Sigmoid colon (tissue), 7 donors: ENCODE results near the gene RNF13. TPM values are rescaled to one million over a fixed set of nuclear protein-coding genes. Genes with fewer than 3 reads are reported as not detected.

Source experiments
- DNase-seq: peaks from one replicate; pipeline ENCODE4 v3.0.0-alpha.2; 2019
- H3K27ac ChIP-seq, 4 donors: fragments of 200-600 bp; sonication (generic); one replicate each; pipeline ENCODE4 v1.5.1; 2016 to 2019; ENCODE audit warnings: mild to moderate bottlenecking in 1 of 4
- H3K27me3 ChIP-seq, 3 donors: fragments of 200-600 bp; sonication (generic); one replicate each; pipeline ENCODE4 v1.5.1; 2019; ENCODE audit warnings: mild to moderate bottlenecking in 1 of 3
- H3K36me3 ChIP-seq, 4 donors: fragments of 200-600 bp; sonication (generic); one replicate each; pipeline ENCODE4 v1.5.1; 2016 to 2019
- H3K4me1 ChIP-seq, 4 donors: fragments of 200-600 bp; sonication (generic); one replicate each; pipeline ENCODE4 v1.5.1; 2017 to 2019
- H3K4me3 ChIP-seq, 4 donors: fragments of 200-600 bp; sonication (generic); one replicate each; pipeline ENCODE4 v1.5.1; 2017 to 2019; ENCODE audit warnings: mild to moderate bottlenecking in 2 of 4, moderate library complexity in 1 of 4
- H3K9me3 ChIP-seq, 4 donors: fragments of 200-600 bp in 3 of 4; sonication (generic) in 3 of 4; one replicate each; pipeline versions ENCODE4 v1.5.1 to v1.6.1; 2013 to 2019
- CTCF ChIP-seq, 4 experiments: fragments of 450-650 bp in 3 of 4; fragments of 200-600 bp in 1 of 4; IDR thresholded peaks; one replicate each; pipeline ENCODE4 v1.5.1; 2016 to 2019; ENCODE audit warnings: antibody characterized with exemption in 4 of 4, mild to moderate bottlenecking in 3 of 4, moderate library complexity in 2 of 4
- EP300 ChIP-seq, 4 donors: sonication (generic); formaldehyde crosslinking; IDR thresholded peaks; one replicate each; pipeline ENCODE4 v1.6.1; 2017; ENCODE audit warnings: antibody characterized with exemption in 4 of 4
- POLR2A ChIP-seq, 2 donors: fragments of 450-650 bp; IDR thresholded peaks; one replicate each; pipeline ENCODE4 v1.6.1; 2016; ENCODE audit warnings: antibody characterized with exemption in 2 of 2, mild to moderate bottlenecking in 2 of 2, moderate library complexity in 2 of 2
- POLR2AphosphoS5 ChIP-seq, 4 donors: sonication (generic); formaldehyde crosslinking; IDR thresholded peaks; one replicate each; pipeline ENCODE4 v1.6.1; 2017; ENCODE audit warnings: antibody characterized with exemption in 4 of 4
- WGBS, 2 donors: extraction: QIAGEN DNeasy Blood & Tissue Kit; methylation state at CpG; one replicate each; pipeline ENCODE4 v1.1.7; 2013; 5-methylcytosine and 5-hydroxymethylcytosine counted together
- intact Hi-C: fragments of 100-400 bp; cut with DNase I; formaldehyde crosslinking; loops from one replicate; pipeline ENCODE4 v1.15.1; 2023
- polyA plus RNA-seq, 3 donors: library from polyadenylated mRNA; stranded (reverse); fragments of 200-250 nt; gene quantifications; one replicate each; pipeline ENCODE4 v1.2.3, GENCODE V29; 2013
- total RNA-seq, 4 donors: library from RNA; depleted of rRNA; stranded (reverse); fragments of >200 nt; gene quantifications; one replicate each; pipeline ENCODE4 v1.1.0, GENCODE V29; 2016
- donor health status: healthy with polysubstance abuse.
- donor health status: Bipolar disorder and iron deficiency.
- donor health status: healthy.

Gene RNF13
- total and polyA plus RNA-seq, 7 donors: 15.6 to 110 (median 78.3) TPM

GRCh38 chr3:149792452-149793270 is 20.4 kb upstream of the RNF13 start, which contains the start of gene ANKUB1:
Gene ANKUB1, minus strand, starts transcription at chr3:149792554. Its CDS starts 188 bp downstream, at chr3:149792366.
- no peaks in the 10 kb centered on the region for H3K9me3 ChIP-seq
- no peaks in the 10 kb centered on the region for H3K4me1 ChIP-seq
- DNase-seq: no peak
- no peak within 1 kb of the TSS for H3K4me3 ChIP-seq
- H3K27ac ChIP-seq: no peak within 1 kb of the TSS
- no peaks in the 10 kb centered on the region for H3K27me3 ChIP-seq
- 93 to 94% methylated on average over 4 of the region's 4 CpGs for WGBS, 2 donors
- intact Hi-C loops: no loop called here
- no peak for TF ChIP-seq EP300 (IDR thresholded peaks at IDR 0.05)
- H3K36me3 ChIP-seq: no peaks in the 10 kb centered on the region

GRCh38 chr3:149796026-149796425 is 17.0 kb upstream of the RNF13 start:
- Histone ChIP-seq H3K27ac (no peak overlapping the region), H3K27me3 (no peaks in the 10 kb centered on the region), H3K4me1 (no peaks in the 10 kb centered on the region), H3K36me3 (no peaks in the 10 kb centered on the region), H3K9me3 (no peaks in the 10 kb centered on the region), H3K4me3 (no peak overlapping the region)
- intact Hi-C loops: no loop called here
- no peak for DNase-seq
- TF ChIP-seq POLR2A (IDR thresholded peaks at IDR 0.05) (no peak), POLR2AphosphoS5 (IDR thresholded peaks at IDR 0.05) (no peak), CTCF (IDR thresholded peaks at IDR 0.05) (no peak), EP300 (IDR thresholded peaks at IDR 0.05) (no peak)
- WGBS, 2 donors: 81 to 88% methylated on average over 1 of the region's 1 CpG

DNA sequence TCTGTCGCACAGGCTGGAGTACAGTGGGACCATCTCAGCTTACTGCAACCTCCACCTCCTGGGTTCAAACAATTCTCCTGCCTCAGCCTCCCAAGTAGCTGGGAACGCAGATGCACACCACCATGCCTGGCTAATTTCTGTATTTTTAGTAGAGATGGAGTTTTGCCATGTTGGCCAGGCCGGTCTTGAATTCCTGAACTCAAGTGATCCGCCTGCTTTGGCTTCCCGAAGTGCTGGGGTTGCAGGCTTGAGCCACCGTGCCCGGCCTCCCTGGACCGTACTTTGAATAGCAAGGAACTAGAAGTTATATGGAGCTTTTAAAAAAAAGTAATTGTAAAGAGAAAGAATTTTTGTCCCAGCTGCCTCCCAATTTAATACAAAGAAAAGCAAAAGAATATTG is 12.3 kb upstream of the RNF13 start:
- no peak for DNase-seq
- Histone ChIP-seq H3K36me3 (no peaks in the 10 kb centered on the region), H3K9me3 (no peaks in the 10 kb centered on the region), H3K27ac (no peak overlapping the region), H3K27me3 (no peaks in the 10 kb centered on the region), H3K4me3 (no peak overlapping the region), H3K4me1 (no peaks in the 10 kb centered on the region)
- intact Hi-C loops: no loop called here
- 94 to 96% methylated on average over 8 of the region's 8 CpGs for whole genome bisulfite sequencing, 2 donors
- TF ChIP-seq CTCF (IDR thresholded peaks at IDR 0.05): no peak
- no peak for TF ChIP-seq POLR2A (IDR thresholded peaks at IDR 0.05)

GRCh38 chr3:149801195-149801594 is 11.8 kb upstream of the RNF13 start:
- no peaks in the 10 kb centered on the region for H3K36me3 ChIP-seq
- intact Hi-C loops: no loop called here
- H3K4me1 ChIP-seq: no peaks in the 10 kb centered on the region
- H3K27me3 ChIP-seq: no peaks in the 10 kb centered on the region
- H3K4me3 ChIP-seq: no peak overlapping the region
- H3K9me3 ChIP-seq: no peaks in the 10 kb centered on the region
- TF ChIP-seq CTCF (IDR thresholded peaks at IDR 0.05) (no peak), POLR2A (IDR thresholded peaks at IDR 0.05) (no peak), POLR2AphosphoS5 (IDR thresholded peaks at IDR 0.05) (no peak), EP300 (IDR thresholded peaks at IDR 0.05) (no peak)
- no peak for DNase-seq
- WGBS, 2 donors: 42 to 67% methylated on average over 1 of the region's 1 CpG
- no peak overlapping the region for H3K27ac ChIP-seq

- Histone ChIP-seq H3K4me3 (no peak overlapping the region), H3K9me3 (no peaks in the 10 kb centered on the region), H3K27me3 (no peaks in the 10 kb centered on the region), H3K27ac (no peak overlapping the region), H3K4me1 (no peaks in the 10 kb centered on the region), H3K36me3 (no peaks in the 10 kb centered on the region)
- TF ChIP-seq CTCF (IDR thresholded peaks at IDR 0.05): no peak
- TF ChIP-seq EP300 (IDR thresholded peaks at IDR 0.05): no peak
- no peak for TF ChIP-seq POLR2A (IDR thresholded peaks at IDR 0.05)
- no peak for TF ChIP-seq POLR2AphosphoS5 (IDR thresholded peaks at IDR 0.05)
- intact Hi-C loops: no loop called here
- WGBS, 2 donors: 68% methylated on average over 5 of the region's 5 CpGs
- no peak for DNase-seq
These were observed 11.4 kb upstream of the RNF13 start for GRCh38 chr3:149801639-149802038.
